KG1 (cell line): ENCODE data around the gene HORMAD2.

Source experiments
- DNase-seq: peaks from one replicate; lab custom pipeline; 2025; lab: John Stamatoyannopoulos, UW

The HORMAD2 gene

DNA sequence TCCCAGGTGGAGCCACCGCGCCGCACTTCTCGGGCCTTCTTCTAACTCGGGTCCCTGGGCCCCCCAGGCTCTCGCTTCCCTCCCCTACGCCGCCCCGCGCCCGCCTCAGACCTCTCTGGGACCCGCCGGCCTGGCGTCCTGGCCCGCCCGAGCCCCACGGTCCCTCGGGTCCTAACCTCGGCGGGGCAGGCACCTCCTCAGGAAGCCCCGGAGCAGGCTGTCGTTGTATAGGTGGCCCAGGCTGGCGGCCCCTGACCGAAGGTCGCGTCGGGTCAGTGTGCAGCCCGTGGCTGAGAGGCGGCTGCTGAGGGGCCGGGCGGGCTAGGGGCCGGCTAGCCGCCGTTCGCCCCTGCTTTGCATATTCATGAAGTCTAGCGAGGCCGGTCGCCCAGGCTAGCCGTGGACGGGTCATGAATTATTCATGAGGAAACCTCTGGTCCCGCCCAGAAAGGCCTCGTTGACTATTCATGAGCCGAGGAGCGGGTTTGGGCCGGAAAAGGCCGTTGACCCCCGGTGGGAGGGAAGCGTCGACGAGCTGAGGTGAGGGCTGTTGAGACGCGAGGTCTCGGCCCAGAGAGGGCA, at the start of gene HORMAD2:
Gene HORMAD2, plus strand, starts transcription at position 513 of the 582 bp plus-strand sequence. CDS start 13,489 bp downstream, outside the sequence.
- no peak for DNase-seq

DNA sequence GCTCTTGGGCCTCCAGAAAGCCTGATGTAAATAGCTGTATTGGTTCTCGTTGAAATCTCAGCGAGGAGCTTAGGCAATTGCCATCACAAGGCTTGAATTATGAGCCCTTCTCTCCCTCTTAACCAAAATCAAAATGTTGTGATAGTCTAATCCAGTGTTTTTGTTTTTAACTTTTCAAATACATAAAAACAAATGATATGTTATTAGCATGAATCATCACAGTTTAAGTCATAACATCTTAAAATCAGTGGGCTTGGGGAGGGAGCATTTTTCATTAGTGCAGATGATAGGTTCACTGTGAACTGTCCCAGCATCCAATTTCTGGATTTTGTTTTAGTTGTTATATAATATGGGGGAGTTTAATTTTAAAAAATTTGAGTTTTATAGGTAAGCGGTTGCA, 48.9 kb upstream of the HORMAD2 start:
- no peak for DNase-seq

- DNase-seq = no peak
Observed at GRCh38 chr22:30031764-30032455, 48.4 kb upstream of the HORMAD2 start.

- DNase-seq = no peak
Observed at GRCh38 chr22:30033137-30033536, 47.1 kb upstream of the HORMAD2 start.

DNA sequence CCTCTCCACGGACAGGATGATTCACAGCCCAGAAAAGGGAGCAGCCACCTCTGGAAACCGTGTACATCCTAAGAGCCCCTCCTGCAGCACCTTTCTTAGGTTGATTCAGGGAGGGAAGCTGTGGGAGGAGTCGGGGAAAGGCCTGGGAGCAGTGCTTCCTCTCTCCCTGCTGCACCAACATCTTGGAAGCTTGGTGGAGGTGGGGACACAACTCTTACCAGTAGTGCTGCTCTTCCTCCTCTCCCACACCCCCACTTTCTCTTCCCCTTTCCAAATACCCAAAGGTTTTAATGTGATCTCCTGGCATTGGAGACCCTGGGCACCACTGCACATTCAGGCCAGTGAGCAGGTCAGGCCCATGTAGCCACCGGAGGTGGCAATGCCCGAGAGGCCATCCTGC, 46.4 kb upstream of the HORMAD2 start:
- DNase-seq = no peak

- no peak for DNase-seq
Observed at GRCh38 chr22:30036656-30037055, 43.6 kb upstream of the HORMAD2 start.

DNA sequence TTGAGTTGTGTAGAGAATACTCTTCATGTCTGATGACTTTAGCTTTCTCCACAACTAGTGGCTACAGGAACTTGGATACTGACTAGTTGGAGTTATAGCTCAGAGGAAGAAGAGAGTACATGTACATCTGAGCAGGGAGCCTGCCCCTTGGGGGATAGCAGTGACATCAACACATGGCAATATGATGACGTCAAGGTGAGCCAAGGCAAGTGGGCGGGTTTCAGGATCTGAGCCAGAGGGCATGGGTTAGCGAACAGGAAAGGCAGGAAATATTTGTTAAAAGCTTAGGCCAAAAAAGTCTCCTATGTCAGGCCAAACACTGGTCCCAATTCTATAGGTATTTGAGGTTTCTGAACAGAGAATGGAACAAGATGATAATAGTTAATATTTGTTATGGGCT, 42.0 kb upstream of the HORMAD2 start:
- no peak for DNase-seq

GRCh38 chr22:30040499-30041260, 39.6 kb upstream of the HORMAD2 start:
- no peak for DNase-seq

GRCh38 chr22:30041475-30041874, 38.8 kb upstream of the HORMAD2 start:
- DNase-seq = no peak

DNA sequence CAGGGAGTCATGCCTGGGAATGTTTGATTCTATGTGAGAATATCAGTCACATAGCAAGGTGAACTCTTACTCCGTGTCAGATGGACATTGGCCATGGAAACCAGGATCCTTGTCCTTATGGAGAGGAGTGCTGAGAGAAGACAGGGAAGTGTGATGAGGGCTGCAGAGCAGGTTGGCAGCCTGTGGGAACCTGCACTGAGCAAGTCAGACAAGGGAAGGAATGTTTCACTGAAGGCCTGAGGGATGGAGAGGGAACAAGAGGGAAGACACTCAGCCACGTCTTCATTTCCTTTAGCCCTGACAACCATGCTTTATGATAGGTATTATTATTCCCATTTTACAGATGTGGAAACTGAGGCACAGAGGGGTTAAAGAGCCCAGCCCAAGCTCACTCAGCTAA, 38.4 kb upstream of the HORMAD2 start:
- DNase-seq = no peak

DNA sequence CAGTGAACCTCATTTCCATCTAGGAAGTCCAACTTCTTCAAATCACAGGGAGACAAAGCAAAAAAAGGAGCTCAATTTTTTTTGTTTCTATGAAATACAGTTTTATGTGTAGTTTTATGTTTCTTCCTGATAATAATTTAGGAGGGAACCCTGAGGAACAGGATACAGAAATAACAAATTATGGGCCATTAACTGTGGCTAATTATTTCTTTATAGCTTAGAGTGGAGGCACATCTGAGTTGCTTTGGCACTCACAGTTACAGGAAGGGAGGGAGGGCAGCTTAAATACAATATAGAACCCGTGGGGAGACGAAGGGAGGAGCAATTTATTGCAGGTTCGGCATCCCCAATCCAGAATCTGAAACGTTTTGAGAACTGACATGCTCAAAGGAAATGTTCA, 37.1 kb upstream of the HORMAD2 start:
- no peak for DNase-seq

DNA sequence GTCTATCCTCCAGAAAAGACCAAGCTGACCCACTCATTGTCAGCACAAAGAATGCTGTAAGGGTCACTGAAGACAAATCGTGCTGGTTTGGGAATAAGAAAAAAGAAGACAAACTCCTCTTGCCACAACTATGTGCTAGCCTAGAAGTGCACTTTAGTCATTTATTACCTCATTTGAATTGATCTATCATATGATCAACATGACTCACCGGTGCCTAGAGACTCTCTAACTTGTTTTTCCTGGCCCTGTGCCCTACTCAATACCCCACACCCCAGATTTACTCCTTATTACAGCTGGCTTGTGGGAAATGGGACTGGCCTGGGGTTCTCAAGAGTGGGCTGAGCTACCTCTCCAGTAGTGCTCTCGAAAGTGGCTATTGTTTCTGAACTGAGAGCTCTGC, 35.9 kb upstream of the HORMAD2 start:
- DNase-seq = no peak

- DNase-seq = no peak
Observed at GRCh38 chr22:30044881-30045493, 35.3 kb upstream of the HORMAD2 start.

DNA sequence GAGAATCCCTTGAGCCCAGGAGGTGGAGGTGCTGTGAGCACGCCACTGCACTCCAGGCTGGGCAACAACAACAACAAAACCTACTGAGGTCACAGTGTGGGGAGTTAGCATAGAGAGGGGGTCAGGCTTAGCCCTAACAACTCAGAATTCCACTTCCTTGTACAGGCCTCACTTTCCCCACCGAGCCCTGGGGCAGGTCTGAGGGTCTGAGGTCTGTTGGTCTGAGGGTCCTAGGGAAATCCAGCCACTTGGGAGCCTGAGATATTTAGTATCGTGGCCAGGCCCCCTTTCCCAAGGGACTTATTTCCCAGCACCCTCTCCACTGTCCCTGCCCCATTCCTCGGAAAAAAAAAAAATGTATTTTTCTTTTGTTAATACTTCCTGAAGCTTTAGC, 34.8 kb upstream of the HORMAD2 start:
- no peak for DNase-seq

DNA sequence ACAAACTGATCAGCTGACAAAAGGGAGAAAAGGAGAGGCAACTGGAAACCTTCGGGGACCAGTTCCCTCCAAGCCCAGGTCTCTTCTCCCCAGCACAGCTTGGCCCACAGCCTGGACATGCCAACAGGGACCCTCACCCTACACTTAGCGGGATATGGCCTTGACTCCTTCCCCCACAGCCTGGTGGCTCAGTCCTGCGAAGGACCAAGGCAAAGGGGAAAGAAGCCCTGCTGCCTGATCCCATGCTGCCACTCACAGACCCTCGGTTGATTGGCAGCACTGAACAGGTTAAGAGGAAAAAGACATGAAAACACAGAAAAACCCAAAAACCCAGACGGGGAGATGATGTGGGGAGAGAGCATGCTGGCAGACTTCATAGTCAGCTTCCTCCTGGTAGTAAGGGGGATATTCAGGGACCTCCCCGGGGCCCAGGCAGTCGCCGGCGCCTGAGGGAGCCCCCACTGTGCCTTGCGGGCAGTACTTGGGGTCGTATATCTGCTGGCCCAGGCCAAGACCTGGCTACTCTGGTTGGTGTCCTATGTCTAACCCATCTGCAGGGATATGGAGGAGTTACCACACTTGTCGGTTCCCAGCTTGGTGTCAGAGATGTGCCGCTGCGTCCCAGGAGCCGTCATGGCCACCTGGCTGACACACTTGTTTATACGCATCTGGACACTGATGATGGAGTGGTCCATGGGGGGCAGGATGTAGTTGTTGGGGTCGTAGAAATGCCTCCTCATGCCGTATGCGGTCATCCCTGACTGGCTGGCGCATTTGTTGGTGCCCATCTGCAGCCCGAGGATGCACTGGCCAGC, 34.2 kb upstream of the HORMAD2 start:
- no peak for DNase-seq

GRCh38 chr22:30046716-30047363, 33.4 kb upstream of the HORMAD2 start:
- DNase-seq = no peak

- DNase-seq = no peak
Observed at GRCh38 chr22:30047364-30047738, 32.9 kb upstream of the HORMAD2 start.

DNA sequence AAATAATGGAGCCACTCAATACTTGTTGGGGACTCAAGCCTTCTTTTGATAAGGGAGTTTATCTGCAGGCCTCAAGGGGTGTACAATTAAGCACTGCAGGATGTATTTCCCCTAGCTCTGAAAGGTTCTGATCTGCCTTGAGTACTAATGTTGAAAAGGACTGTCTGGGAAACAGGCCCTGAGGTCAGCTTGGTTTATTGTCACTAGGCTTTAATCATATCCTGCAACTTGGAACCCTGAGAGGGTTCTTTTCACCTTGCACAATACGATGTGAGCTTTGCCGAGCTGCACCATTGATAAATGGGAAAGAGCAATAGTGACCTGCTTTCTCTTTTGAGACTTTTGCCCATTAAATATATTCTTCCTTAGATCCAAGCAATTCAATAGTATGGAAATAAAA, 31.6 kb upstream of the HORMAD2 start:
- DNase-seq = no peak

DNA sequence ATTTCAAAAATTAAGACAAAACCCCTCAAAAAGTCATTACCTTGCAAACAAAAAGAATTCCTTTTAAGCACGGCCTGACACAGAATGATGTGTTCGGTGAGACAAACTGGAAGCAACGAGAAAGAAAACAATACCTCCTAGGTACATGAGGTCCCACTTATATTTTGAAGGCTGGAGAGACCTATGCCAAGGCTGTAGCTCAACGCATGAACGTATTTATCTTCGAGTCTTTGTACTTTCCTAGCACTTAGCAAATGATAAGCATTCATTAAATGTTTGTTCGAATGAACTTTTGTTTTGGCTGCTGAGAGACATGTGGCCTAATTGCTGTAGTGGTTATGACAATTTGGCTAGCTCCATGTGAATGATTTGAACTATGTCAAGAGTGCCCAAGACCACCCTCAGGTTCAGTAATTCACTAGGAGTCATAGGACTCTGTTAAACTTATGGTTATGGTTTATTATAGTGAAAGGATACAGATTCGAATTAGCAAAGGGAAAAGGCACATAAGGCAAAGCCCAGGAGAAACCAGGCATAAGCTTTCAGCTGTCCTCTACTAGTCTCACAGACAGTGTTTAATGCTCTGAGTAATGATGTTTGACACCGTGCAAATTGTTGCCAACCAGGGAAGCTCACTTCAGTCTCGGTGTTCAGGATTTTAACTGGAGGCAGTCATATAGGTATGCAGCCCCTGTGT, 26.0 kb upstream of the HORMAD2 start:
- no peak for DNase-seq

DNA sequence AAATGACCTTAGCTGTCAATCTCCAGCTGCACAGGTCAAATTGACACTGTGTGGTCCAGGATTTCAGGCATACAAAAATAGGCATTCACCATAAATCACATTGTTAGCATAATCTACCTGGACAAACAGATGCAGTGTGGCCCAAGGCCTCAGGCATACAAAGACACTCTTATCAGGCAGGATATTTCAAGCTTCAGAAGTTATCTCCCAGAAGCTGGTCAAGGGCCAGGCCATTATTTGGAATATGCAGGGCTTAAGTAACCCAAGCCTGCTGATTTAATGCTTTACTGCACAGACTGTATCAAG, 25.5 kb upstream of the HORMAD2 start:
- DNase-seq = no peak

- no peak for DNase-seq
Observed at GRCh38 chr22:30056015-30056414, 24.2 kb upstream of the HORMAD2 start.
